ENCODE data around the gene HMOX2.

Gene HMOX2

DNA sequence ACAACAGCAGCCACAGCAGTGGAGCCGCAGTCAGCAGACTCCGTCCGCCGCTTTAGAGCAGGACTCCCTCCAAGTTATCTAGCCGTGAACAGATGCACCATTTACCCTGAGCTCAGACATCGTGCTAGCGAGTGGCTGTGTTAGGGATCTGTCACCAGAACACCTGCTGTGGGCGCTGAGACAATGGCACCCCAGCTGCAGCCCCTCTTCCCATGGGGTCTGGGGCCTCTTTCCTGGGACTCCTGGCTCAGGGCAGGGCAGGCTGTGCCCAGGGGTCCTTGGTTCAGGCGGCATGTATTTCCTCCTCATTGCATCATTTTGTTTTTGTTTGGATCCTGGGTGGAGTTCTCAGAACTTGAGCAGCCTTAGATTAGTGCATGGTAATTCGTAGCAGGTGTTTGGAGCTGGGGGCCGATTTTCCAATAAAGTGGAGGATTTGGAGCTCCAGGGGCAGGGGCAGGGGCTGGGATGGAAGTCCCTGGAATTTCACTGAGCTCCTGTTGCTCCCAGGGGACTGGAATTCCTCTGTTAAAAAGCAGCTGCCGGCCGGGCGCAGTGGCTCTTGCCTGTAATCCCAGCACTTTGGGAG lies 25.2 kb upstream of the HMOX2 start:
- no peaks in the 10 kb centered on the region; the same call in 1 of the 2 replicates for H3K79me2 ChIP-seq (ENCODE audit: insufficient read depth, low read depth)
- H4K20me1 ChIP-seq (ENCODE audit: insufficient read depth) = no peaks in the 10 kb centered on the region
- no peak overlapping the region for H3K4me3 ChIP-seq (IDR thresholded peaks at IDR 0.05; ENCODE audit: insufficient read depth, low read depth, low read length)
- H3K4me1 ChIP-seq (ENCODE audit: low read depth, poor library complexity, severe bottlenecking) = no peaks in the 10 kb centered on the region
- H3K27me3 ChIP-seq (ENCODE audit: insufficient read depth, low read depth) = no peaks in the 10 kb centered on the region
- no peak overlapping the region for H3K27ac ChIP-seq
- H3K36me3 ChIP-seq (ENCODE audit: insufficient read depth) = peaks cover 35% of the 10 kb centered on the region; the same call in 1 of the 2 replicates
- H3K4me2 ChIP-seq = no peak overlapping the region
- TF ChIP-seq, protein P1, sequence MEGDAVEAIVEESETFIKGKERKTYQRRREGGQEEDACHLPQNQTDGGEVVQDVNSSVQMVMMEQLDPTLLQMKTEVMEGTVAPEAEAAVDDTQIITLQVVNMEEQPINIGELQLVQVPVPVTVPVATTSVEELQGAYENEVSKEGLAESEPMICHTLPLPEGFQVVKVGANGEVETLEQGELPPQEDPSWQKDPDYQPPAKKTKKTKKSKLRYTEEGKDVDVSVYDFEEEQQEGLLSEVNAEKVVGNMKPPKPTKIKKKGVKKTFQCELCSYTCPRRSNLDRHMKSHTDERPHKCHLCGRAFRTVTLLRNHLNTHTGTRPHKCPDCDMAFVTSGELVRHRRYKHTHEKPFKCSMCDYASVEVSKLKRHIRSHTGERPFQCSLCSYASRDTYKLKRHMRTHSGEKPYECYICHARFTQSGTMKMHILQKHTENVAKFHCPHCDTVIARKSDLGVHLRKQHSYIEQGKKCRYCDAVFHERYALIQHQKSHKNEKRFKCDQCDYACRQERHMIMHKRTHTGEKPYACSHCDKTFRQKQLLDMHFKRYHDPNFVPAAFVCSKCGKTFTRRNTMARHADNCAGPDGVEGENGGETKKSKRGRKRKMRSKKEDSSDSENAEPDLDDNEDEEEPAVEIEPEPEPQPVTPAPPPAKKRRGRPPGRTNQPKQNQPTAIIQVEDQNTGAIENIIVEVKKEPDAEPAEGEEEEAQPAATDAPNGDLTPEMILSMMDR (conservative IDR thresholded peaks at IDR 0.05; ENCODE audit: low read depth, low read length) = no peak
- no peak overlapping the region for H2AFZ ChIP-seq (ENCODE audit: low read depth)
- no peak overlapping the region for H3K9ac ChIP-seq

DNA sequence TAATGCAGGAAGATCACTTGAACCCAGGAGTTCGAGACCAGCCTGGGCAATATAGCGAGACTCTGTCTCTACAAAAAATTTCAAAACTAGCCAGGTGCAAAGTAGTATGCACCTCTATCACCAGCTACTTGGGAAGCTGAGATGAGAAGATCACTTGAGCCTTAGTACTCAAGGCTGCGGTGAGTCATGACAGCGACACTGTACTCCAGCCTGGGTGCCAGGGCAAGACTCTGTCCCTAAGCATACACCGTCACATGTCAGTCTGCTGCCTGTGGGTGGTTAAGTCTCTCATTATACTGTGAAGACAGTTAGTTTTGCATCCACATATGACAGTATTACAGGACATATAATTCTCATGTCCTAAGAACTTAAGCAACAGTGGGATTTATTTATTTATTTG lies 23.5 kb upstream of the HMOX2 start:
- no peak overlapping the region for H2AFZ ChIP-seq (ENCODE audit: low read depth)
- no peaks in the 10 kb centered on the region; the same call in 1 of the 2 replicates for H3K79me2 ChIP-seq (ENCODE audit: insufficient read depth, low read depth)
- H3K27ac ChIP-seq = no peak overlapping the region
- no peak overlapping the region for H3K4me3 ChIP-seq (IDR thresholded peaks at IDR 0.05; ENCODE audit: insufficient read depth, low read depth, low read length)
- no peaks in the 10 kb centered on the region for H3K4me1 ChIP-seq (ENCODE audit: low read depth, poor library complexity, severe bottlenecking)
- no peak overlapping the region for H3K4me2 ChIP-seq
- H3K27me3 ChIP-seq (ENCODE audit: insufficient read depth, low read depth) = no peaks in the 10 kb centered on the region
- TF ChIP-seq, protein P1 (conservative IDR thresholded peaks at IDR 0.05; ENCODE audit: low read depth, low read length) = no peak
- H4K20me1 ChIP-seq (ENCODE audit: insufficient read depth) = no peaks in the 10 kb centered on the region
- no peak overlapping the region for H3K9ac ChIP-seq
- peaks cover 22% of the 10 kb centered on the region; the same call in 1 of the 2 replicates for H3K36me3 ChIP-seq (ENCODE audit: insufficient read depth)

DNA sequence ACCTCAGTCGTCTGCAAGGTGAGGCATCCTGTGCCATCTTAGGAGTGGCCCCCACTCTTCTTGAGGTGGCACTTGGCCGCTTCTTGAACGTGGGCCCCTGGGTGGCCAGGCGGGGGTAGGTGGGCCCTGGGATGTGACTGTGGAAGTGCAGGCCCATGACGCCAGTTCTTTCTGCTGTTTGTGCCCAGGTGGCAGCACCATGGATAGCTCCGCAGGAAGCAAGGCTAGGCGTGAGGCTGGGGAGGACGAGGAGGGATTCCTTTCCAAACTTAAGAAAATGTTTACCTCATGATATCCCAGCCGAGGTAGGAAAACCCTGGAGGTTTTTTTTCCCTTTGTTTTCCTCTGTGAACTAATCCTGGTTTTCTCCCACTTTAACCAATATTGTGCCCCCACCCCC lies 21.6 kb upstream of the HMOX2 start:
- peaks cover 17% of the 10 kb centered on the region; the same call in 1 of the 2 replicates for H3K36me3 ChIP-seq (ENCODE audit: insufficient read depth)
- TF ChIP-seq, protein P1 (conservative IDR thresholded peaks at IDR 0.05; ENCODE audit: low read depth, low read length) = no peak
- no peak overlapping the region for H3K27ac ChIP-seq
- H3K9ac ChIP-seq = no peak overlapping the region
- H3K79me2 ChIP-seq (ENCODE audit: insufficient read depth, low read depth) = no peaks in the 10 kb centered on the region; the same call in 1 of the 2 replicates
- H3K4me1 ChIP-seq (ENCODE audit: low read depth, poor library complexity, severe bottlenecking) = peaks cover 8% of the 10 kb centered on the region
- H3K4me2 ChIP-seq = no peak overlapping the region
- no peak overlapping the region for H2AFZ ChIP-seq (ENCODE audit: low read depth)
- H4K20me1 ChIP-seq (ENCODE audit: insufficient read depth) = no peaks in the 10 kb centered on the region
- no peaks in the 10 kb centered on the region for H3K27me3 ChIP-seq (ENCODE audit: insufficient read depth, low read depth)
- no peak overlapping the region for H3K4me3 ChIP-seq (IDR thresholded peaks at IDR 0.05; ENCODE audit: insufficient read depth, low read depth, low read length)

DNA sequence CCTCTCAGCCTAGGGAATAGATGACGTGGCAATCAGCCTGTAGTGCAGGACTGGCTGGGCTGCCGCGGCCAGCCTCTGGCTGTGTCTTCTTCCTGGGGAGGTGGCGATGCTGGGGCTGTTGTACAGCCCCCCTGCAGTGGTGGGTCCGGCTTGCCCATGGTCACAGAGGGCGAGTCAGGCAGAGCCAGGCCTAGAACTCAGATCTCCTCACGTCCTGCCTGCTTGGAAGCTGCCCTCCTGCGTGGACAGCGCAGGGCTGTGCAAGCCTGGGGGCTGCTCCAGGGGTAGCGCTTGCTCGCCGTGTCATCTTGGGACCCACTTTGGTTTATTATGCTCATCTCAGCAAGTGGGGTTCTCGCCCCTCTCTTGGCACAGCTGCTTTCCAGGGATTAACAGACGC lies 21.1 kb upstream of the HMOX2 start:
- Histone ChIP-seq H4K20me1 (ENCODE audit: insufficient read depth) (no peaks in the 10 kb centered on the region), H3K79me2 (ENCODE audit: insufficient read depth, low read depth) (no peaks in the 10 kb centered on the region; the same call in 1 of the 2 replicates), H3K4me2 (no peak overlapping the region), H3K4me3 (IDR thresholded peaks at IDR 0.05; ENCODE audit: insufficient read depth, low read depth, low read length) (no peak overlapping the region), H3K27ac (no peak overlapping the region), H2AFZ (ENCODE audit: low read depth) (no peak overlapping the region), H3K36me3 (ENCODE audit: insufficient read depth) (peaks cover 16% of the 10 kb centered on the region; the same call in 1 of the 2 replicates), H3K4me1 (ENCODE audit: low read depth, poor library complexity, severe bottlenecking) (peaks cover 8% of the 10 kb centered on the region), H3K27me3 (ENCODE audit: insufficient read depth, low read depth) (no peaks in the 10 kb centered on the region), H3K9ac (no peak overlapping the region)
- TF ChIP-seq, protein P1 (conservative IDR thresholded peaks at IDR 0.05; ENCODE audit: low read depth, low read length) = no peak
